Small intestine (tissue), 16 donors: Measurements from ENCODE around the gene ANGPTL8. TPM values are rescaled to one million over a fixed set of nuclear protein-coding genes. Genes with fewer than 3 reads are reported as not detected.

ENCODE experiments used
- DNase-seq, 2 donors: peaks; one replicate each; pipeline versions ENCODE4 v3.0.0 to v3.0.0-alpha.2; 2013
- FAIRE-seq: peaks from 2 replicates; lab custom pipeline; 2012; peaks lifted over from hg19 to GRCh38; lab: Jason Lieb, UNC
- H3K27ac ChIP-seq, 3 donors: one replicate each; pipeline ENCODE4 v1.5.1; 2013; ENCODE audit warnings: low read length in 2 of 3, mild to moderate bottlenecking in 2 of 3, control low read depth in 1 of 3, inconsistent platforms in 1 of 3, low read depth in 1 of 3, moderate library complexity in 1 of 3
- H3K27me3 ChIP-seq, 3 donors: one replicate each; pipeline ENCODE4 v1.6.1; 2013; ENCODE audit warnings: low read length in 3 of 3, inconsistent platforms in 1 of 3; ENCODE audit not compliant: control insufficient read depth in 3 of 3, insufficient read depth in 3 of 3
- H3K36me3 ChIP-seq, 3 donors: one replicate each; pipeline ENCODE4 v1.6.1; 2013; ENCODE audit warnings: low read length in 3 of 3, inconsistent platforms in 1 of 3, low read depth in 1 of 3, mild to moderate bottlenecking in 1 of 3, moderate library complexity in 1 of 3; ENCODE audit not compliant: control insufficient read depth in 3 of 3, insufficient read depth in 2 of 3
- H3K4me1 ChIP-seq, 3 donors: one replicate each; pipeline ENCODE4 v1.6.1; 2013; ENCODE audit warnings: low read length in 2 of 3, inconsistent platforms in 1 of 3, low read depth in 1 of 3, mild to moderate bottlenecking in 1 of 3, moderate library complexity in 1 of 3; ENCODE audit not compliant: control insufficient read depth in 3 of 3, insufficient read depth in 2 of 3
- H3K4me3 ChIP-seq, 3 donors: one replicate each; pipeline ENCODE4 v1.5.1; 2013; ENCODE audit warnings: low read length in 3 of 3, control low read depth in 1 of 3, inconsistent platforms in 1 of 3, low read depth in 1 of 3, mild to moderate bottlenecking in 1 of 3, moderate library complexity in 1 of 3
- H3K9me3 ChIP-seq, 2 donors: one replicate each; pipeline ENCODE4 v1.6.1; 2013; ENCODE audit warnings: low read depth in 1 of 2, low read length in 1 of 2; ENCODE audit not compliant: control insufficient read depth in 2 of 2, insufficient read depth in 1 of 2
- WGBS, 3 donors: extraction: QIAGEN DNeasy Blood & Tissue Kit; methylation state at CpG; one replicate each; pipeline ENCODE4 v1.1.7; 2013; 5-methylcytosine and 5-hydroxymethylcytosine counted together
- long read RNA-seq, 10 donors: transcript quantifications; one replicate each; lab custom pipeline, GENCODE V29; 2026
- polyA plus RNA-seq, 4 donors: library from polyadenylated mRNA; stranded (reverse) in 3 of 4; unstranded in 1 of 4; fragments of 200-250 nt in 3 of 4; fragments of 120-200 nt in 1 of 4; gene quantifications; one replicate each; pipeline versions ENCODE4 v1.2.1 to v1.2.3, GENCODE V29; 2013
- donor health status: healthy with polysubstance abuse.
- donor health status: control.
- donor health status: control.
- donor health status: Bipolar disorder and iron deficiency.
- donor health status: healthy.

The ANGPTL8 gene, protein sequence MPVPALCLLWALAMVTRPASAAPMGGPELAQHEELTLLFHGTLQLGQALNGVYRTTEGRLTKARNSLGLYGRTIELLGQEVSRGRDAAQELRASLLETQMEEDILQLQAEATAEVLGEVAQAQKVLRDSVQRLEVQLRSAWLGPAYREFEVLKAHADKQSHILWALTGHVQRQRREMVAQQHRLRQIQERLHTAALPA
- 10 to 100 TPM in 1 of 4 donors, under 1 TPM in 1, not detected in 2; 0.16 to 13.0 TPM for polyA plus RNA-seq
- long read RNA-seq, donor 1 = 0 reads
- long read RNA-seq, donor 2 = 0 reads
- long read RNA-seq, donor 3 = 0 reads
- long read RNA-seq, donor 4 = 0 reads
- long read RNA-seq, donor 5 = 0 reads
- long read RNA-seq, donor 6 = 0 reads
- long read RNA-seq, donor 7 = 0 reads
- long read RNA-seq, donor 8 = 0 reads
- long read RNA-seq, donor 9 = 0 reads
- long read RNA-seq, donor 10 = 0 reads

DNA sequence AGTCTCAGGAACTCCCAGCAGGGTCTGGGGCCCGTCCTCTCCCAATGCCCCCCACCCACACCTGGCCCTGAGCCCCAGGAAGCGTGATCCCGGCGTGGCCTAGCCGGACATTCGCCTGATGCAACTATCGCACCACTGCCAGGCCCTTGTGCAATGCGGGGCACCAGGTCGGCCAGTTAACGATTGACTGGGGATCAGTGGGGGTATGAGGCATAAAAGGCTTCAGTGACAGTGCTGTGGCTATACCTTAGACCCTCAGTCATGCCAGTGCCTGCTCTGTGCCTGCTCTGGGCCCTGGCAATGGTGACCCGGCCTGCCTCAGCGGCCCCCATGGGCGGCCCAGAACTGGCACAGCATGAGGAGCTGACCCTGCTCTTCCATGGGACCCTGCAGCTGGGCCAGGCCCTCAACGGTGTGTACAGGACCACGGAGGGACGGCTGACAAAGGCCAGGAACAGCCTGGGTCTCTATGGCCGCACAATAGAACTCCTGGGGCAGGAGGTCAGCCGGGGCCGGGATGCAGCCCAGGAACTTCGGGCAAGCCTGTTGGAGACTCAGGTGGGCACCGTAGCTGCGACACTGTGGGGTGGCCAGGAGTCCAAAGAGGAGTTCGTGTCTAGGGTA is at the start of gene ANGPTL8:
TSS of gene ANGPTL8 (plus strand) at position 243 of the 624 bp plus-strand sequence. CDS start at position 262, 19 bp downstream.
- DNase-seq (no peak), FAIRE-seq (no peak)
- Histone ChIP-seq H3K36me3 (peaks cover 0 to 95% (median 4%) of the 10 kb centered on the region in 3 donors), H3K27ac (no peak within 1 kb of the TSS), H3K27me3 (no peaks in the 10 kb centered on the region), H3K4me3 (no peak within 1 kb of the TSS), H3K4me1 (peaks cover 0 to 11% (median 3%) of the 10 kb centered on the region in 3 donors), H3K9me3 (peaks cover 0 to 6% of the 10 kb centered on the region in 2 donors)
- WGBS, 3 donors = 94 to 97% (median 96%) methylated on average over 23 of the region's 23 CpGs

DNA sequence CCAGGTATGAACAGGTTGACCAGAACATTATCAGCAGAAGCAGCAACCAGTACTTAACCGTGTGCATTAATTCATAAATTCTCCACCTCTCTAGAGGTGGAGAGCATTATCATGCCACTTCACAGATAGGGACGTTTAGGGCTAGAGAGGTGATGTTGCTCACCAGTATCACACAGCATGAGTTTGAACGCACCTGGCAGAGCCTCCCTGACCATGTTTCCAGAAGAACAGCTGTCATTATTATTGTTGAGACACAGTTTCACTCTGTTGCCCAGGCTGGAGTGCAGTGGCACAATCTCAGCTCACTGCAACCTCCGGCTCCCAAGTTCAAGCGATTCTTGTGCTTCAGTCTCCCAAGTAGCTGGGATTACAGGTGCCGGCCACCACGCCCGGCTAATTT is 48.9 kb upstream of the ANGPTL8 start:
- H3K27me3 ChIP-seq = no peaks in the 10 kb centered on the region
- 84 to 87% (median 86%) methylated on average over 8 of the region's 8 CpGs for WGBS, 3 donors
- FAIRE-seq (no peak), DNase-seq (no peak)
- no peaks in the 10 kb centered on the region for H3K9me3 ChIP-seq
- peaks cover 0 to 5% (median 0%) of the 10 kb centered on the region in 3 donors for H3K4me1 ChIP-seq
- no peak overlapping the region for H3K27ac ChIP-seq
- no peak overlapping the region for H3K4me3 ChIP-seq
- H3K36me3 ChIP-seq = peaks cover 0 to 81% (median 0%) of the 10 kb centered on the region in 3 donors

DNA sequence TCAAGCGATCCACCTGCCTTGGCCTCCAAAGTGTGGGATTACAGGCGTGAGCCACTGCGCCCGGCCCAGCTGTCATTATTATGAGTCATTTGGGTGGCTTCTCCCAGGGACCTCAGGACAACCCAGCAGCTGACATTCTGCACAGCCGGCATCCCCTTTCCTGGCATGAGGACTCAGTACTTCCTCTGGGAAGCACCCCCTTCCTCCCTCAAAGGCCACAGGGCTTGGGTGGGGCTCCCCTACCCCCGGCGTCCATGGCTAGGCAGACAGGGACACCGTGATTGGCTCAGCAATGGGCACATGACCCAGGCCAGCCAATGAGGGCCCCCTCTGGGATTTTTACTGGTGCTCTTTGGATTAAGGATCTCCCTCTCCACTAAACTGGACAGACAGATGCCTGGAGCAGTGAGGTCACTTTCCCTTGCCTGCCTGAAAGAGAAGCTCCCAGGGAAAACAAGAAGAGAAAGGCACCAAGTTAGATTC is 48.1 kb upstream of the ANGPTL8 start:
- WGBS, 3 donors = 46 to 63% (median 61%) methylated on average over 8 of the region's 8 CpGs
- H3K4me3 ChIP-seq = no peak overlapping the region
- peaks cover 0 to 74% (median 0%) of the 10 kb centered on the region in 3 donors for H3K36me3 ChIP-seq
- peaks cover 0 to 5% (median 0%) of the 10 kb centered on the region in 3 donors for H3K4me1 ChIP-seq
- FAIRE-seq (no peak), DNase-seq (peak in 1 of 2 donors; percentile 31)
- H3K9me3 ChIP-seq = no peaks in the 10 kb centered on the region
- H3K27me3 ChIP-seq = no peaks in the 10 kb centered on the region
- peak overlapping the region in 1 of 3 donors; percentile 54 for H3K27ac ChIP-seq

DNA sequence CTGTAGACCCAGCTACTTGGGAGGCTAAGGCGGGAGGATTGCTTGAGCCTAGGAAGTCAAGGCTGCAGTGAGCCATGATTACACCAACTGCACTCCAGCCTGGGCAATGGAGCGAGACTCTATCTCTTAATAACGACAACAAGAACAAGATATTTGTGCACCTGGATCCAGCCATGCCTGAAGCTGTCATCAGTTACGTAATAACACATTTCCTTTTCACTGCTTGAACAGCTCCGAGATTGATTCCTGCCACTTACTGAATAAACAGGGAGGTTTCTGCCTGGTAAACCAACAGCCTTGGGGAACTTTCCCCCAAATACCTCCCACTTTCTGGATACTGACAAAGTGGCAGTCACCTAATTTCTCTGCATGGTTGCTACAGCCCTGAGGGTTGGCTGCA is 47.5 kb upstream of the ANGPTL8 start:
- FAIRE-seq = no peak
- H3K9me3 ChIP-seq = no peaks in the 10 kb centered on the region
- DNase-seq = no peak
- no peaks in the 10 kb centered on the region for H3K27me3 ChIP-seq
- 67 to 82% (median 69%) methylated on average over 5 of the region's 5 CpGs for WGBS, 3 donors
- peaks cover 0 to 68% (median 0%) of the 10 kb centered on the region in 3 donors for H3K36me3 ChIP-seq
- H3K27ac ChIP-seq = no peak overlapping the region
- H3K4me3 ChIP-seq = no peak overlapping the region
- peaks cover 0 to 6% (median 0%) of the 10 kb centered on the region in 3 donors for H3K4me1 ChIP-seq

DNA sequence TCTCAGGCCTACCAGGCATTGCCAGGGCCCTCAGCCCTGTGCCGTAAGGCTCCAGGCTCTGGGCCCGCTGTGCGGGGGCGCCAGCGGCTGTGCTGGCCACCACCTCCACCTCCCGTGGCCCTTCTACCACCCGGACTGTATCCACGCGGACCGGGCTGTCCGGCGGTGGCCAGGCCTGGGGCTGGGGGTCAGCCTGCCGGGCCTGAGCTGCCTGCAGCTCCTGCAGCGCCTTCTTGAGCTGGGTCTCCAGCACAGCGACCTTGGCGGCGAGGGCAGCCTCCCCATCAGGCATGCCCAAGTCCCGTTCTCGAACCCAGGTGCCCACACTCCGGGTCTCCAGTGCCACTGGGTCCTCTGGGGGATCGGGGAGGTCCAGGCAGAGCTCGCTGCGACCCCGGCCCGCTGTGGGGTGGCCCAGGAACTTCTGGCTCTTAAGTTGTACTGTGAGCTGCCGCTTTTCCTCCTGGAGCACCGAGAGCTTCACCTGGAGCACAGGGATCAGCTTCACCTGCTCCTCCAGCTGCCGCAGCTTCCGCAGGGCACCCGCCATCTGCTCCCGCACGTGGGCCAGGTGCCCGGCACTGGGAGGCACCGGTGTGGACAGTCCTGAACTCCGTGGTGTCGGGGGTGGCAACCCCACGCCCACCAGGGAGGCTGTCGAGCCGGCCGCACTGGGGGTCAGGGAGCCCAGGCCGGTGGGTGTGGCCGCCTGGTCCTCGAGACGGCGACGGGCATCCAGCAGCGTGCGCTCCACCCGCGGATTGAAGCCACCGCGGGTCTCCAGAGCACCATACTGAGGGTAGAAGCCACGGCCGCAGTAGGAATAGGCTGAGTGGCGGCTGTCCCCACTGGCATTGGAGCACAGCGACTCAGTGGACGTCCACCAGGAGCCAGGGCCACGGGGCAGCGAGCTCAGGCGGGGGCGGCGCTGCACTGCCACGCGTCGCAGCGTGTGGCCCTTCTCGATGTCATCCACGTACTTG is 46.2 kb upstream of the ANGPTL8 start:
- Histone ChIP-seq H3K4me3 (no peak overlapping the region), H3K4me1 (peaks cover 0 to 6% (median 2%) of the 10 kb centered on the region in 3 donors), H3K27ac (no peak overlapping the region), H3K9me3 (no peaks in the 10 kb centered on the region), H3K27me3 (no peaks in the 10 kb centered on the region), H3K36me3 (peaks cover 0 to 64% (median 0%) of the 10 kb centered on the region in 3 donors)
- 90 to 95% (median 95%) methylated on average over 53 to 68 of the region's 68 CpGs for WGBS, 3 donors
- FAIRE-seq (no peak), DNase-seq (no peak)

DNA sequence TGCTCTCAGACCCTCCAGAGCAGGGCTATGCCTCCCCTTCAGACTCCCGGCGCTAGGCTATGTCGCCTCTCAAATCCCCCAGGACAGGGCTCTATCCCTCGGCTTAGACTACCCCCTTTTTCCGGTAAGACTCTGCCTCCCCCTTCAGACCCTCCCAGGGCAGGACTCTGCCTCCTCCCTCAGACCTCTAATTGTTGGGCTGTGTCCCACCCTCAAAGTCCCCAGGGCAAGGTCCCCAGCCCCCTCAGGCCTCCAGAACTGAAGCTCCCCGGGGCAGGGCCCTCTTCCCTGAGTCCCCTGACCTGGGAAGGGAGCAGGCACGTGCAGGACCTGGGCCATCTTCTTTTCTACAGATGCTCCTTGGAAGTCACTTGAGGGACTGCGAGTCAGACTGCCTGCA is 45.2 kb upstream of the ANGPTL8 start:
- Histone ChIP-seq H3K27me3 (no peaks in the 10 kb centered on the region), H3K9me3 (no peaks in the 10 kb centered on the region), H3K36me3 (peaks cover 0 to 60% (median 0%) of the 10 kb centered on the region in 3 donors), H3K4me3 (peak overlapping the region in 1 of 3 donors; percentile 27), H3K4me1 (peaks cover 0 to 6% (median 2%) of the 10 kb centered on the region in 3 donors), H3K27ac (peak overlapping the region in 2 of 3 donors; percentile 45 to 69)
- no peak for FAIRE-seq
- 72 to 89% (median 87%) methylated on average over 8 of the region's 8 CpGs for WGBS, 3 donors
- DNase-seq = no peak

DNA sequence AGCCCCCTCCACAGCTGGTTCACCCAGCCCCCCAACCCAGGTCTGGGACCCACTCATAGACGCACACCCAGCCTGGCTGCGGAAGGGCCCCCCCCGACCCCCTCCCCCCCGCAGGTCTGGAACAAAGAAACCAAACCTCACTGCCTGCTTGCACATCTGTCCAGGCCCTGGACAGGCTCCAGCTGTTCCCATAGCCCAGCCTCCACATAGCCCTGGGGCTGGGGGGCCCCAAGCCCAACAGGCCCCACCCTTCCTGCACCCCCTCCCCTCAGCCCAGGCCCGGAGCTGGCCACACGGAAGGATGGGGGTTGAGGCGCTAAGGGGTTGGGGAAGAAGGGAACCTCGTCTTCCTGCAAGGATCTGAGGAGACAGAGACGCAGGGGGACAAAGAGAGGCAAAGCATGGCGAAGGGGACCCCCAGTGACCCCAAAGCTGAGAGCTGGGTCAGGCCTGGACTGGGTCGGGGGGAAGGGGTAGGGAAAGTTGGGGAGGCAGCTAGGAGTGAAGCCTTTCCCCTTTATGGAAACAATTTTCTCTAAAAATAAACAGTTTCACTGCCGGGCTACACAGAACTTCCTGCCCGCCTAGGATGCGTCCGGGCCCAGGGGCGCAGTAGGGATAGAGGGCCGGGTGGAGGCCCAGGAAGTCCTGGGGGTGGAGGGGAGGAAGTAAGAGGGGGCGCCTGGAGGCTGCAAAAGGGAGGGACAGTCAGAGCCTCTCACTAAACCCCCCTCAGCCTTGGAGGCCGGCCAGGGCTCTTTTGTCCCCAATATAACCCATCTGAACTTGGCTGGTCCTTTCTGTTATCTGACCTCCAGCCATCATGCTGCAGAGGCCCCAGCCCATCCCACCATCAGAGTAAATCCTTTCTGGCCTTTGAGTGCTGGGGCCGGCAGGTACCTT is 44.5 kb upstream of the ANGPTL8 start:
- Histone ChIP-seq H3K4me1 (peaks cover 0 to 4% (median 2%) of the 10 kb centered on the region in 3 donors), H3K36me3 (peaks cover 0 to 62% (median 0%) of the 10 kb centered on the region in 3 donors), H3K27me3 (no peaks in the 10 kb centered on the region), H3K4me3 (peak overlapping the region in 1 of 3 donors; percentile 27), H3K27ac (peak overlapping the region in 2 of 3 donors; percentile 56 to 69), H3K9me3 (no peaks in the 10 kb centered on the region)
- FAIRE-seq = no peak
- WGBS, 3 donors = 29 to 66% (median 56%) methylated on average over 16 to 20 of the region's 20 CpGs
- peak in 1 of 2 donors; percentile 20 for DNase-seq
